PC-3 (cell line): ENCODE data around the gene PTRH1. TPM values are rescaled to one million over a fixed set of nuclear protein-coding genes. Genes with fewer than 3 reads are reported as not detected.

Experiments used
- ATAC-seq: fragments of 200-7000 bp; cut with Tn5 transposase; 2 replicates; pipeline ENCODE4 v1.9.1; 2020; ENCODE audit warnings: mild to moderate bottlenecking, moderate library complexity
- BruUV-seq: library from RNA; stranded (reverse); fragments of 400-500 nt; replicated peaks from 2 replicates; lab custom pipeline; 2021; lab: Mats Ljungman, UMichigan
- CTCF ChIA-PET: fragments of 300-600 bp; sonication (Branson Sonifier 250); formaldehyde crosslinking; loops from one replicate; lab custom pipeline; 2022; ENCODE audit warnings: antibody characterized with exemption; lab: Charles Lee
- POLR2A ChIA-PET: fragments of 300-600 bp; sonication (Branson Sonifier 250); formaldehyde crosslinking; loops from one replicate; lab custom pipeline; 2022; ENCODE audit warnings: antibody characterized with exemption; ENCODE audit not compliant: unreplicated experiment; lab: Charles Lee
- DNase-seq: peaks from one replicate; pipeline ENCODE4 v3.0.0-alpha.2; 2015
- H2AFZ ChIP-seq: fragments of 300-600 bp; sonication (generic); 2 replicates; pipeline ENCODE4 v1.6.0; 2016; ENCODE audit warnings: antibody characterized with exemption, low read length
- H3F3A ChIP-seq: fragments of 300-600 bp; sonication (generic); one replicate; pipeline ENCODE4 v1.6.0; 2017; ENCODE audit warnings: antibody characterized with exemption, low read length, control low read depth, mild to moderate bottlenecking; ENCODE audit not compliant: unreplicated experiment
- H3K27ac ChIP-seq: fragments of 300-600 bp; sonication (generic); 2 replicates; pipeline ENCODE4 v1.5.1; 2016; ENCODE audit warnings: mild to moderate bottlenecking, low read length
- H3K27me3 ChIP-seq: fragments of 300-600 bp; sonication (generic); 2 replicates; pipeline ENCODE4 v1.6.1; 2016; ENCODE audit warnings: low read length, mixed read lengths
- H3K36me3 ChIP-seq: fragments of 300-600 bp; sonication (generic); 2 replicates; pipeline ENCODE4 v1.6.1; 2016; ENCODE audit warnings: low read depth, mixed run types, low read length, mixed read lengths
- H3K4me1 ChIP-seq: fragments of 300-600 bp; sonication (generic); 2 replicates; pipeline ENCODE4 v1.5.1; 2016; ENCODE audit warnings: low read length; ENCODE audit not compliant: insufficient read depth
- H3K4me2 ChIP-seq: fragments of 300-600 bp; sonication (generic); 2 replicates; pipeline ENCODE4 v1.6.0; 2016; ENCODE audit warnings: low read length
- H3K4me3 ChIP-seq: fragments of 300-600 bp; sonication (generic); 2 replicates; pipeline ENCODE4 v1.5.1; 2016; ENCODE audit warnings: mild to moderate bottlenecking, low read length, mixed read lengths
- H3K79me2 ChIP-seq: fragments of 300-600 bp; sonication (generic); 2 replicates; pipeline ENCODE4 v1.6.1; 2017; ENCODE audit warnings: low read length, mixed read lengths
- H3K9ac ChIP-seq: fragments of 300-600 bp; sonication (generic); 2 replicates; pipeline ENCODE4 v1.6.0; 2016; ENCODE audit warnings: mild to moderate bottlenecking, low read length
- H3K9me2 ChIP-seq: fragments of 300-600 bp; sonication (generic); replicated peaks from 2 replicates; pipeline ENCODE4 v1.6.1; 2016; ENCODE audit warnings: mixed run types, low read length, mixed read lengths
- H3K9me3 ChIP-seq: fragments of 300-600 bp; sonication (generic); 2 replicates; pipeline ENCODE4 v1.6.1; 2016; ENCODE audit warnings: low read length, mixed read lengths
- H4K20me1 ChIP-seq: fragments of 300-600 bp; sonication (generic); 2 replicates; pipeline ENCODE4 v1.6.1; 2016; ENCODE audit warnings: low read length, mixed read lengths
- EZH2 ChIP-seq: fragments of 300-600 bp; sonication (generic); IDR thresholded peaks from one replicate; pipeline ENCODE4 v1.6.1; 2017; ENCODE audit warnings: antibody characterized with exemption, mild to moderate bottlenecking, low read length; ENCODE audit not compliant: unreplicated experiment
- EZH2phosphoT487 ChIP-seq: fragments of 300-600 bp; sonication (generic); IDR thresholded peaks from 2 replicates; pipeline ENCODE4 v1.6.1; 2018; ENCODE audit warnings: mild to moderate bottlenecking, antibody characterized with exemption, low read length, borderline replicate concordance
- intact Hi-C: fragments of 100-400 bp; cut with micrococcal nuclease; formaldehyde crosslinking; loops from 2 replicates; pipeline ENCODE4 v1.9.0; 2023
- total RNA-seq: library from RNA; depleted of rRNA; stranded (reverse); fragments of >200 nt; gene quantifications from 2 replicates; pipeline ENCODE4 v1.2.3, GENCODE V29; 2014
- TF ChIP-seq, protein P1 (sequence below): fragments of 300-600 bp; sonication (generic); conservative IDR thresholded peaks from 2 replicates; pipeline ENCODE4 v1.5.1; 2017; ENCODE audit warnings: antibody characterized with exemption, low read depth, mild to moderate bottlenecking, low read length

Gene PTRH1
- total RNA-seq, 1 experiment from 2014 or later: 45.3 TPM

DNA sequence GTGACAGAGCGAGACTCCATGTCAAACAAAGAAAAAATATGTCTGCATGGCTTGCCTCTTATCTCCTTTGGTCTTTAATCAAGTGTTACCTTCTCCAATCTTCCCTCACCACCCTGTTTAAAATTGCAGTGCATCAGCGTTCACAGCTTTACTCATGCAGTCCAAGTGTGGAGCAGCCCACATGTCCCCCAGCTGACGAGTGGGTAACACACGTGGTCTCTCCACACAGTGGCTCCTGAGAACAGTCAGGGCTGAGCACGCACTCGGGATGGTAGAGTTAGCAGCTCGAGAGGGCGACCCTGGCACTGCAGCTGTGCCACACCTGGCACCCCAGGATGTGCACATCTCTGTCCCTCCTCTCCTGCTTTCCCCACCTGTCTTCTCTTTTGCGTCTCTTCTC lies 34.6 kb downstream of the PTRH1 start:
- CTCF ChIA-PET: no interaction called here
- Histone ChIP-seq H3K4me1 (peaks cover 7% of the 10 kb centered on the region), H3K79me2 (no peaks in the 10 kb centered on the region), H3K4me3 (no peak overlapping the region), H2AFZ (no peak overlapping the region), H3K27ac (no peak overlapping the region), H3K36me3 (no peaks in the 10 kb centered on the region), H3K9ac (no peak overlapping the region), H3K9me3 (no peaks in the 10 kb centered on the region), H3F3A (no peaks in the 10 kb centered on the region), H3K27me3 (no peaks in the 10 kb centered on the region), H4K20me1 (no peaks in the 10 kb centered on the region), H3K9me2 (no peaks in the 10 kb centered on the region), H3K4me2 (no peak overlapping the region)
- TF ChIP-seq, protein P1, sequence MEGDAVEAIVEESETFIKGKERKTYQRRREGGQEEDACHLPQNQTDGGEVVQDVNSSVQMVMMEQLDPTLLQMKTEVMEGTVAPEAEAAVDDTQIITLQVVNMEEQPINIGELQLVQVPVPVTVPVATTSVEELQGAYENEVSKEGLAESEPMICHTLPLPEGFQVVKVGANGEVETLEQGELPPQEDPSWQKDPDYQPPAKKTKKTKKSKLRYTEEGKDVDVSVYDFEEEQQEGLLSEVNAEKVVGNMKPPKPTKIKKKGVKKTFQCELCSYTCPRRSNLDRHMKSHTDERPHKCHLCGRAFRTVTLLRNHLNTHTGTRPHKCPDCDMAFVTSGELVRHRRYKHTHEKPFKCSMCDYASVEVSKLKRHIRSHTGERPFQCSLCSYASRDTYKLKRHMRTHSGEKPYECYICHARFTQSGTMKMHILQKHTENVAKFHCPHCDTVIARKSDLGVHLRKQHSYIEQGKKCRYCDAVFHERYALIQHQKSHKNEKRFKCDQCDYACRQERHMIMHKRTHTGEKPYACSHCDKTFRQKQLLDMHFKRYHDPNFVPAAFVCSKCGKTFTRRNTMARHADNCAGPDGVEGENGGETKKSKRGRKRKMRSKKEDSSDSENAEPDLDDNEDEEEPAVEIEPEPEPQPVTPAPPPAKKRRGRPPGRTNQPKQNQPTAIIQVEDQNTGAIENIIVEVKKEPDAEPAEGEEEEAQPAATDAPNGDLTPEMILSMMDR: no peak
- TF ChIP-seq EZH2phosphoT487: no peak
- no peak for TF ChIP-seq EZH2
- ATAC-seq: no peak
- POLR2A ChIA-PET: no interaction called here
- intact Hi-C loops: no loop called here
- no peak for DNase-seq
- BruUV-seq: no TSS peak

DNA sequence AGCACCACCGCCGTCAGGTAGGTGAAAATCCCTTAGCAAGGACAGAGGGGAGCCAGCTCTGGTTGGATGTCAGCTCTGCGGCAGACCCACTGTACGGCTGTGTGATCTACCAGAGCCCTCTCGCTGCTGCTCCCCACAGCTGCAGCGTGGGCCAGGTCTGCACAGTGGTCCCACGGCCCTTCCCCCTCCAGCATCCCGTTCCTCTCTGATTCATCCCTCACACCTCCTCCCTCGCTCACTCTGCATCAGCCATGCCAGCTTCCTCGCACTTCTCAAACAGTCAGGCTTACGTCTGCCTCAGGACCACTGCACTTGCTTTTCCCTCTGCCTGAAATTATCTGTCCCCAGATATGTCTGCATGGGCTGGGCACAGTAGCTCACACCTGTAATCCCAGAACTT lies 35.2 kb downstream of the PTRH1 start:
- H3K27ac ChIP-seq: no peak overlapping the region
- H3K27me3 ChIP-seq: no peaks in the 10 kb centered on the region
- H3K4me3 ChIP-seq: no peak overlapping the region
- H3K4me2 ChIP-seq: no peak overlapping the region
- no peak overlapping the region for H2AFZ ChIP-seq
- no peaks in the 10 kb centered on the region for H3K9me3 ChIP-seq
- no peaks in the 10 kb centered on the region for H3F3A ChIP-seq
- POLR2A ChIA-PET: no interaction called here
- no peaks in the 10 kb centered on the region for H4K20me1 ChIP-seq
- CTCF ChIA-PET: no interaction called here
- H3K36me3 ChIP-seq: no peaks in the 10 kb centered on the region
- intact Hi-C loops: no loop called here
- BruUV-seq: no TSS peak
- peaks cover 7% of the 10 kb centered on the region for H3K4me1 ChIP-seq
- no peaks in the 10 kb centered on the region for H3K79me2 ChIP-seq
- DNase-seq (no peak), ATAC-seq (no peak)
- H3K9ac ChIP-seq: no peak overlapping the region
- TF ChIP-seq, protein P1: no peak
- no peak for TF ChIP-seq EZH2
- no peak for TF ChIP-seq EZH2phosphoT487
- H3K9me2 ChIP-seq: no peaks in the 10 kb centered on the region

DNA sequence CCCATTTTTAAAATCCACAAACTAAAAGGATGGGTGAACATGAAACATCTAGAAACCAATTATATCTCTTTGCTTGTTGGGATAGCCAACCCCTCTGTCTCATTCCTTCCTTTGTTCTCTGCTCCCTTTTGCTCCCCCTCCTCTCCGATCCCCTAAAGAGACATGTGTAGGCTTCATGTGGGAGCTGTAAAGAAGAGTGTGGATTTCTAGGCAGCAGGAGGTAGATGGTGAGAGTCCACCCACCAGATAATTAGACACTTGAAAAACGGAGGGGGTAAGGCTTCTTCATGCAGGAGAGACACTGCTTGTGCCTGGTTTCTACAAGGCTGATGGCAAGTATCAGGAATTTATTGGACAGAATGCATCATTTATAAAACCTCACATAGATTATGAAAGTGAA lies 36.0 kb downstream of the PTRH1 start:
- CTCF ChIA-PET: no interaction called here
- no peaks in the 10 kb centered on the region for H3K27me3 ChIP-seq
- H3K79me2 ChIP-seq: no peaks in the 10 kb centered on the region
- intact Hi-C loops: no loop called here
- BruUV-seq: no TSS peak
- H3K9ac ChIP-seq: no peak overlapping the region
- ATAC-seq (no peak), DNase-seq (no peak)
- no peaks in the 10 kb centered on the region for H3K9me2 ChIP-seq
- H2AFZ ChIP-seq: no peak overlapping the region
- no peaks in the 10 kb centered on the region for H3K36me3 ChIP-seq
- no peaks in the 10 kb centered on the region for H4K20me1 ChIP-seq
- peaks cover 2% of the 10 kb centered on the region for H3K4me1 ChIP-seq
- no peaks in the 10 kb centered on the region for H3K9me3 ChIP-seq
- H3K27ac ChIP-seq: no peak overlapping the region
- POLR2A ChIA-PET: no interaction called here
- no peak overlapping the region for H3K4me3 ChIP-seq
- no peaks in the 10 kb centered on the region for H3F3A ChIP-seq
- TF ChIP-seq EZH2 (no peak), EZH2phosphoT487 (no peak)
- TF ChIP-seq, protein P1: no peak
- H3K4me2 ChIP-seq: no peak overlapping the region
